Stomach (tissue), 9 donors: ENCODE data around the gene SRP14. TPM values are rescaled to one million over a fixed set of nuclear protein-coding genes. Genes with fewer than 3 reads are reported as not detected.
A peak's percentile ranks its signal among the peaks of the same experiment; 100 is the strongest.

Experiments
- DNase-seq, 2 donors: peaks; one replicate each; pipeline versions ENCODE4 v3.0.0 to v3.0.0-alpha.2; 2013 to 2019
- H3K27ac ChIP-seq, 5 donors: fragments of 200-600 bp in 4 of 5; sonication (generic) in 4 of 5; one replicate each; pipeline ENCODE4 v1.5.1; 2013 to 2019; ENCODE audit warnings: mild to moderate bottlenecking in 1 of 5, moderate library complexity in 1 of 5
- H3K27me3 ChIP-seq, 3 donors: fragments of 200-600 bp; sonication (generic); one replicate each; pipeline ENCODE4 v1.5.1; 2017 to 2019; ENCODE audit warnings: mixed run types in 1 of 3
- H3K36me3 ChIP-seq, 4 donors: fragments of 200-600 bp; sonication (generic); 1 replicate in 3 of 4; 2 replicates in 1 of 4; pipeline ENCODE4 v1.5.1; 2016 to 2019
- H3K4me1 ChIP-seq, 4 donors: fragments of 200-600 bp; sonication (generic); one replicate each; pipeline ENCODE4 v1.5.1; 2016 to 2019
- H3K4me3 ChIP-seq, 4 donors: fragments of 200-600 bp; sonication (generic) in 3 of 4; one replicate each; pipeline ENCODE4 v1.5.1; 2016 to 2019; ENCODE audit warnings: mild to moderate bottlenecking in 1 of 4
- H3K9me3 ChIP-seq, 4 donors: fragments of 200-600 bp; sonication (generic); one replicate each; pipeline ENCODE4 v1.5.1; 2016 to 2019
- CTCF ChIP-seq, 7 experiments: fragments of 450-650 bp in 4 of 7; fragments of 200-600 bp in 3 of 7; sonication (generic) in 3 of 7; IDR thresholded peaks; one replicate each; pipeline ENCODE4 v1.5.1; 2016 to 2019; ENCODE audit warnings: antibody characterized with exemption in 7 of 7, control low read depth in 2 of 7, mild to moderate bottlenecking in 1 of 7
- EP300 ChIP-seq: sonication (generic); formaldehyde crosslinking; IDR thresholded peaks from one replicate; pipeline ENCODE4 v1.6.1; 2017; ENCODE audit warnings: antibody characterized with exemption
- POLR2A ChIP-seq, 4 donors: fragments of 450-650 bp; IDR thresholded peaks; one replicate each; pipeline ENCODE4 v1.6.1; 2016; ENCODE audit warnings: antibody characterized with exemption in 4 of 4, control low read depth in 2 of 4, mild to moderate bottlenecking in 1 of 4, moderate library complexity in 1 of 4
- POLR2AphosphoS5 ChIP-seq, 3 donors: sonication (generic); formaldehyde crosslinking; IDR thresholded peaks; one replicate each; pipeline ENCODE4 v1.6.1; 2016; ENCODE audit warnings: antibody characterized with exemption in 3 of 3
- WGBS, 5 donors: extraction: QIAGEN DNeasy Blood & Tissue Kit in 3 of 5; methylation state at CpG; one replicate each; pipeline versions ENCODE4 v1.1.5 to v1.1.7; 2013 to 2018; 5-methylcytosine and 5-hydroxymethylcytosine counted together
- intact Hi-C: fragments of 100-400 bp; cut with DNase I; formaldehyde crosslinking; loops from one replicate; pipeline ENCODE4 v1.15.1; 2023; ENCODE audit warnings: low total_unique reads
- polyA plus RNA-seq, 3 donors: library from polyadenylated mRNA; stranded (reverse); fragments of 200-250 nt; gene quantifications; one replicate each; pipeline ENCODE4 v1.2.3, GENCODE V29; 2013
- total RNA-seq, 5 donors: library from RNA; depleted of rRNA; stranded (reverse); fragments of >200 nt; gene quantifications; one replicate each; pipeline versions ENCODE4 v1.1.0 to v1.2.3, GENCODE V29; 2014 to 2016
- donor health status: healthy with polysubstance abuse.
- donor health status: Bipolar disorder and iron deficiency.
- donor health status: healthy.

The SRP14 gene
- total and polyA plus RNA-seq, 8 donors = 72.4 to 411 (median 284) TPM

GRCh38 chr15:40081691-40082194 lies 42.8 kb upstream of the SRP14 start:
- 5 to 13% (median 7%) methylated on average over 12 of the region's 12 CpGs for WGBS, 5 donors

GRCh38 chr15:40080847-40081246 lies 41.9 kb upstream of the SRP14 start:
- Histone ChIP-seq H3K27me3 (no peaks in the 10 kb centered on the region), H3K4me1 (peaks cover 22 to 48% (median 36%) of the 10 kb centered on the region in 4 donors), H3K36me3 (no peaks in the 10 kb centered on the region), H3K9me3 (no peaks in the 10 kb centered on the region), H3K27ac (peak overlapping the region in 4 of 5 donors; percentile 66 to 83 (median 77)), H3K4me3 (no peak overlapping the region)
- 29 to 48% (median 39%) methylated on average over 5 of the region's 5 CpGs for WGBS, 5 donors
- TF ChIP-seq CTCF (IDR thresholded peaks at IDR 0.05) (no peak), POLR2AphosphoS5 (IDR thresholded peaks at IDR 0.05) (no peak), POLR2A (IDR thresholded peaks at IDR 0.05) (no peak), EP300 (no peak)
- intact Hi-C loops = no loop called here
- DNase-seq = no peak

More at GRCh38 chr15:40081691-40082194, 42.8 kb upstream of the SRP14 start:
- intact Hi-C loops = no loop called here
- peaks cover 22 to 54% (median 40%) of the 10 kb centered on the region in 4 donors for H3K4me1 ChIP-seq
- peak in 1 of 4 donors; percentile 19 for TF ChIP-seq POLR2A (IDR thresholded peaks at IDR 0.05)
- no peak for TF ChIP-seq EP300
- no peak for TF ChIP-seq CTCF (IDR thresholded peaks at IDR 0.05)
- TF ChIP-seq POLR2AphosphoS5 (IDR thresholded peaks at IDR 0.05) = peak in 2 of 3 donors; percentile 53 to 65
- no peaks in the 10 kb centered on the region for H3K27me3 ChIP-seq
- H3K4me3 ChIP-seq = peak overlapping the region; percentile 26 to 33 (median 32)
- H3K9me3 ChIP-seq = no peaks in the 10 kb centered on the region
- peak; percentile 72 to 93 for DNase-seq
- H3K36me3 ChIP-seq = no peaks in the 10 kb centered on the region
- peak overlapping the region; percentile 66 to 83 (median 76) for H3K27ac ChIP-seq

- intact Hi-C loops = no loop called here
These were observed 41.1 kb upstream of the SRP14 start for GRCh38 chr15:40080104-40080503.

GRCh38 chr15:40079456-40079855 lies 40.5 kb upstream of the SRP14 start:
- Histone ChIP-seq H3K36me3 (no peaks in the 10 kb centered on the region), H3K27ac (no peak overlapping the region), H3K4me3 (no peak overlapping the region), H3K9me3 (no peaks in the 10 kb centered on the region), H3K27me3 (no peaks in the 10 kb centered on the region), H3K4me1 (peaks cover 31 to 54% (median 40%) of the 10 kb centered on the region in 4 donors)
- no peak for TF ChIP-seq CTCF (IDR thresholded peaks at IDR 0.05)
- TF ChIP-seq POLR2A (IDR thresholded peaks at IDR 0.05) = no peak
- no peak for TF ChIP-seq POLR2AphosphoS5 (IDR thresholded peaks at IDR 0.05)
- TF ChIP-seq EP300 = no peak
- WGBS, 5 donors = 87 to 92% (median 91%) methylated on average over 6 of the region's 6 CpGs
- DNase-seq = no peak
- intact Hi-C loops = no loop called here

More at GRCh38 chr15:40080104-40080503, 41.1 kb upstream of the SRP14 start:
- Histone ChIP-seq H3K4me3 (no peak overlapping the region), H3K4me1 (peaks cover 30 to 50% (median 38%) of the 10 kb centered on the region in 4 donors), H3K27ac (peak overlapping the region in 2 of 5 donors; percentile 78 to 83), H3K9me3 (no peaks in the 10 kb centered on the region), H3K36me3 (no peaks in the 10 kb centered on the region), H3K27me3 (no peaks in the 10 kb centered on the region)
- no peak for DNase-seq
- WGBS, 5 donors = 24 to 52% (median 37%) methylated on average over 1 of the region's 1 CpG
- TF ChIP-seq EP300 = no peak
